D721Med (cell line): ENCODE measurements around the gene MAST3.
A peak's percentile ranks its signal among the peaks of the same experiment; 100 is the strongest.

Experiments used
- DNase-seq: peaks from one replicate; pipeline ENCODE4 v3.0.0; 2011; ENCODE audit warnings: low spot score; ENCODE audit not compliant: insufficient read length
- FAIRE-seq: peaks from 2 replicates; lab custom pipeline; 2011; peaks lifted over from hg19 to GRCh38; lab: Jason Lieb, UNC
- CTCF ChIP-seq: IDR thresholded peaks from 2 replicates; pipeline ENCODE4 v1.5.1; 2012; ENCODE audit warnings: mild to moderate bottlenecking, control low read depth; ENCODE audit not compliant: insufficient read depth; ENCODE audit errors: missing control alignments

Gene MAST3

GRCh38 chr19:18110609-18111232 lies 13.1 kb downstream of the MAST3 start:
- no peak for FAIRE-seq
- TF ChIP-seq CTCF: no peak
- no peak for DNase-seq

- DNase-seq (peak; percentile 74), FAIRE-seq (no peak)
- peak; percentile 90 for TF ChIP-seq CTCF
Measured at GRCh38 chr19:18112989-18113478, 15.5 kb downstream of the MAST3 start.

- DNase-seq (no peak), FAIRE-seq (no peak)
- TF ChIP-seq CTCF: no peak
Measured at GRCh38 chr19:18113827-18114226, 16.2 kb downstream of the MAST3 start.

- no peak for FAIRE-seq
- no peak for DNase-seq
- TF ChIP-seq CTCF: no peak
Measured at GRCh38 chr19:18114483-18114882, 16.9 kb downstream of the MAST3 start.

- no peak for TF ChIP-seq CTCF
- DNase-seq (no peak), FAIRE-seq (no peak)
Measured at GRCh38 chr19:18117364-18117691, 19.8 kb downstream of the MAST3 start.

- no peak for TF ChIP-seq CTCF
- FAIRE-seq: no peak
- peak; percentile 96 for DNase-seq
Measured at GRCh38 chr19:18117692-18118378, 20.3 kb downstream of the MAST3 start.

- DNase-seq (no peak), FAIRE-seq (no peak)
- TF ChIP-seq CTCF: no peak
Measured at GRCh38 chr19:18118420-18119012, 20.9 kb downstream of the MAST3 start.
